Neuronal stem cell (in vitro differentiated cells): ENCODE data around the gene ADAMTS18.

Experiments used
- DNase-seq: peaks from one replicate; pipeline ENCODE4 v3.0.0-alpha.2; 2013; ENCODE audit warnings: low spot score
- H2AFZ ChIP-seq: one replicate; pipeline ENCODE4 v1.6.1; 2013; ENCODE audit warnings: mild to moderate bottlenecking, low read length, inconsistent platforms
- H2AK5ac ChIP-seq: 2 replicates; pipeline ENCODE4 v1.6.1; 2013; ENCODE audit warnings: low read depth, mild to moderate bottlenecking, inconsistent platforms, low read length, moderate library complexity, mixed read lengths
- H2BK120ac ChIP-seq: 2 replicates; pipeline ENCODE4 v1.6.1; 2013; ENCODE audit warnings: low read depth, mild to moderate bottlenecking, inconsistent platforms, low read length, moderate library complexity, mixed read lengths
- H2BK12ac ChIP-seq: one replicate; pipeline ENCODE4 v1.6.1; 2013; ENCODE audit warnings: low read length, inconsistent platforms
- H2BK15ac ChIP-seq: 2 replicates; pipeline ENCODE4 v1.6.1; 2013; ENCODE audit warnings: mild to moderate bottlenecking, low read length, inconsistent platforms, mixed read lengths
- H2BK5ac ChIP-seq: one replicate; pipeline ENCODE4 v1.6.1; 2013; ENCODE audit warnings: inconsistent platforms, mild to moderate bottlenecking, low read length, moderate library complexity
- H3K14ac ChIP-seq: one replicate; pipeline ENCODE4 v1.6.1; 2013; ENCODE audit warnings: low read length, inconsistent platforms
- H3K18ac ChIP-seq: 2 replicates; pipeline ENCODE4 v1.6.1; 2013; ENCODE audit warnings: low read length, inconsistent platforms
- H3K23ac ChIP-seq: 2 replicates; pipeline ENCODE4 v1.6.1; 2013; ENCODE audit warnings: low read depth, mild to moderate bottlenecking, mixed read lengths, low read length, inconsistent platforms; ENCODE audit not compliant: poor library complexity
- H3K27ac ChIP-seq: replicated peaks from 3 replicates; pipeline ENCODE4 v1.5.1; 2013; ENCODE audit warnings: low read length, inconsistent platforms
- H3K27me3 ChIP-seq, 3 experiments: 2 replicates each; pipeline ENCODE4 v1.6.1; 2013; ENCODE audit warnings: low read length in 3 of 3, mild to moderate bottlenecking in 2 of 3, inconsistent platforms in 1 of 3, low read depth in 1 of 3, mixed read lengths in 1 of 3, moderate library complexity in 1 of 3; ENCODE audit not compliant: control insufficient read depth in 3 of 3, insufficient read depth in 3 of 3
- H3K36me3 ChIP-seq, 2 donors: replicated peaks in 1 of 2; 2 replicates each; pipeline ENCODE4 v1.6.1; 2013; ENCODE audit warnings: low read length in 2 of 2; ENCODE audit not compliant: control insufficient read depth in 2 of 2, insufficient read depth in 2 of 2
- H3K4ac ChIP-seq: 2 replicates; pipeline ENCODE4 v1.6.1; 2013; ENCODE audit warnings: inconsistent platforms, mild to moderate bottlenecking, low read length, moderate library complexity
- H3K4me1 ChIP-seq, 2 donors: 1 replicate in 1 of 2; 2 replicates in 1 of 2; pipeline ENCODE4 v1.6.1; 2013; ENCODE audit warnings: low read length in 2 of 2, low read depth in 1 of 2; ENCODE audit not compliant: control insufficient read depth in 2 of 2, insufficient read depth in 1 of 2
- H3K4me2 ChIP-seq: one replicate; pipeline ENCODE4 v1.6.1; 2013; ENCODE audit warnings: mild to moderate bottlenecking, low read length, inconsistent platforms; ENCODE audit not compliant: insufficient read depth, poor library complexity, severe bottlenecking
- H3K4me3 ChIP-seq, 2 donors: 2 replicates each; pipeline ENCODE4 v1.5.1; 2013; ENCODE audit warnings: low read length in 2 of 2, mild to moderate bottlenecking in 2 of 2, inconsistent platforms in 1 of 2, moderate library complexity in 1 of 2
- H3K79me1 ChIP-seq: one replicate; pipeline ENCODE4 v1.6.1; 2013; ENCODE audit warnings: low read depth, mild to moderate bottlenecking, inconsistent platforms, low read length, moderate library complexity
- H3K9ac ChIP-seq: one replicate; pipeline ENCODE4 v1.6.1; 2013; ENCODE audit warnings: mild to moderate bottlenecking, low read depth, low read length, inconsistent platforms; ENCODE audit not compliant: poor library complexity
- H3K9me3 ChIP-seq, 2 donors: replicated peaks in 1 of 2; 2 replicates each; pipeline versions ENCODE3 to v1.6.1; 2013; ENCODE audit warnings: low read length in 2 of 2, mild to moderate bottlenecking in 2 of 2, inconsistent platforms in 1 of 2, low read depth in 1 of 2, mixed read lengths in 1 of 2, moderate library complexity in 1 of 2; ENCODE audit not compliant: control insufficient read depth in 2 of 2, insufficient read depth in 1 of 2
- H4K8ac ChIP-seq: one replicate; pipeline ENCODE4 v1.6.1; 2013; ENCODE audit warnings: low read depth, mild to moderate bottlenecking, inconsistent platforms, low read length, moderate library complexity
- H4K91ac ChIP-seq: one replicate; pipeline ENCODE4 v1.6.1; 2013; ENCODE audit warnings: low read length, low read depth, mild to moderate bottlenecking, inconsistent platforms; ENCODE audit not compliant: poor library complexity
- WGBS, 2 donors: extraction: QIAGEN DNeasy Blood & Tissue Kit; methylation state at CpG; one replicate each; pipeline ENCODE4 v1.1.7; 2013; ENCODE audit warnings: missing lambda C conversion rate in 2 of 2, mixed read lengths in 1 of 2; ENCODE audit not compliant: insufficient read length in 2 of 2, insufficient replicate concordance in 1 of 2; ENCODE audit errors: extremely low coverage in 2 of 2; 5-methylcytosine and 5-hydroxymethylcytosine counted together

Gene ADAMTS18

GRCh38 chr16:77452243-77452642 lies 17.4 kb upstream of the ADAMTS18 start:
- Histone ChIP-seq H2AFZ (no peak overlapping the region), H3K4me1 (peaks cover 0 to 4% of the 10 kb centered on the region in 2 donors), H2BK15ac (no peak overlapping the region), H3K9me3 (no peaks in the 10 kb centered on the region), H2AK5ac (no peak overlapping the region), H3K27ac (no peak overlapping the region), H3K4ac (no peak overlapping the region), H2BK5ac (no peak overlapping the region), H3K27me3 (no peaks in the 10 kb centered on the region), H3K36me3 (no peaks in the 10 kb centered on the region), H4K8ac (no peak overlapping the region), H3K4me2 (no peak overlapping the region), H2BK12ac (no peak overlapping the region), H3K4me3 (no peak overlapping the region), H2BK120ac (no peak overlapping the region), H3K18ac (no peak overlapping the region), H3K14ac (no peak overlapping the region), H4K91ac (no peak overlapping the region), H3K9ac (no peak overlapping the region), H3K23ac (no peak overlapping the region), H3K79me1 (peaks cover 2% of the 10 kb centered on the region)
- no peak for DNase-seq
- no CpG with 5 or more reads among the region's 3 CpGs for WGBS, 2 donors

GRCh38 chr16:77450790-77451487 lies 16.1 kb upstream of the ADAMTS18 start:
- Histone ChIP-seq H3K9ac (no peak overlapping the region), H2BK120ac (no peak overlapping the region), H3K27me3 (no peaks in the 10 kb centered on the region), H3K18ac (peak overlapping the region; percentile 25), H2BK12ac (no peak overlapping the region), H2BK15ac (peak overlapping the region; percentile 35), H2BK5ac (no peak overlapping the region), H3K4me3 (no peak overlapping the region), H3K4ac (no peak overlapping the region), H3K4me1 (no peaks in the 10 kb centered on the region), H3K4me2 (no peak overlapping the region), H3K9me3 (no peaks in the 10 kb centered on the region), H4K8ac (no peak overlapping the region), H3K14ac (no peak overlapping the region), H2AK5ac (no peak overlapping the region), H4K91ac (no peak overlapping the region), H3K27ac (no peak overlapping the region), H3K79me1 (peaks cover 2% of the 10 kb centered on the region), H3K23ac (peak overlapping the region; percentile 20), H3K36me3 (no peaks in the 10 kb centered on the region), H2AFZ (no peak overlapping the region)
- WGBS, 2 donors, result no CpG with 5 or more reads among the region's 5 CpGs
- no peak for DNase-seq

GRCh38 chr16:77449208-77449607 lies 14.4 kb upstream of the ADAMTS18 start:
- H3K4me1 ChIP-seq, result no peaks in the 10 kb centered on the region
- peaks cover 2% of the 10 kb centered on the region for H3K79me1 ChIP-seq
- H3K9ac ChIP-seq, result no peak overlapping the region
- no peak overlapping the region for H2BK5ac ChIP-seq
- no peak overlapping the region for H3K23ac ChIP-seq
- H3K18ac ChIP-seq, result no peak overlapping the region
- no peak overlapping the region for H4K8ac ChIP-seq
- no peak overlapping the region for H2BK120ac ChIP-seq
- H3K9me3 ChIP-seq, result no peaks in the 10 kb centered on the region
- no peaks in the 10 kb centered on the region for H3K27me3 ChIP-seq
- no peak overlapping the region for H2BK15ac ChIP-seq
- H3K36me3 ChIP-seq, result no peaks in the 10 kb centered on the region
- H3K4ac ChIP-seq, result no peak overlapping the region
- no peak overlapping the region for H4K91ac ChIP-seq
- no peak overlapping the region for H3K4me2 ChIP-seq
- no peak for DNase-seq
- H2AK5ac ChIP-seq, result no peak overlapping the region
- no peak overlapping the region for H2AFZ ChIP-seq
- H2BK12ac ChIP-seq, result no peak overlapping the region
- H3K27ac ChIP-seq, result no peak overlapping the region
- no peak overlapping the region for H3K4me3 ChIP-seq
- no peak overlapping the region for H3K14ac ChIP-seq

- H2BK15ac ChIP-seq, result no peak overlapping the region
- no peak overlapping the region for H3K27ac ChIP-seq
- no peak overlapping the region for H2BK120ac ChIP-seq
- H2BK5ac ChIP-seq, result no peak overlapping the region
- no peak overlapping the region for H3K18ac ChIP-seq
- H4K91ac ChIP-seq, result no peak overlapping the region
- no peak overlapping the region for H3K14ac ChIP-seq
- WGBS, 2 donors, result no CpG with 5 or more reads among the region's 2 CpGs
- no peak overlapping the region for H2AFZ ChIP-seq
- peaks cover 0 to 15% (median 0%) of the 10 kb centered on the region in 3 experiments for H3K27me3 ChIP-seq
- no peak overlapping the region for H2AK5ac ChIP-seq
- H3K79me1 ChIP-seq, result no peaks in the 10 kb centered on the region
- no peaks in the 10 kb centered on the region for H3K9me3 ChIP-seq
- H3K4ac ChIP-seq, result no peak overlapping the region
- H3K4me2 ChIP-seq, result no peak overlapping the region
- H4K8ac ChIP-seq, result no peak overlapping the region
- peaks cover 0 to 3% of the 10 kb centered on the region in 2 donors for H3K4me1 ChIP-seq
- H3K4me3 ChIP-seq, result no peak overlapping the region
- no peak overlapping the region for H3K9ac ChIP-seq
- H2BK12ac ChIP-seq, result no peak overlapping the region
- no peak overlapping the region for H3K23ac ChIP-seq
- no peaks in the 10 kb centered on the region for H3K36me3 ChIP-seq
- no peak for DNase-seq
Measured at GRCh38 chr16:77445324-77445723, 10.5 kb upstream of the ADAMTS18 start.
